GM20431 (cell line): ENCODE measurements around the gene NRG3.

Source experiments
- in situ Hi-C: fragments of 300-500 bp; cut with MseI, MboI; formaldehyde crosslinking; loops from one replicate; pipeline ENCODE4 v1.15.0; 2020; ENCODE audit warnings: low sequenced_read_pairs; ENCODE audit not compliant: unreplicated experiment

NRG3 gene

GRCh38 chr10:82251222-82251906 is 376.4 kb downstream of the NRG3 start:
- in situ Hi-C loops: no loop called here

- in situ Hi-C loops: no loop called here
Observed at GRCh38 chr10:82252081-82252480, 377.1 kb downstream of the NRG3 start.

GRCh38 chr10:82254237-82254636 is 379.2 kb downstream of the NRG3 start:
- in situ Hi-C loops: no loop called here

GRCh38 chr10:82256275-82256674 is 381.3 kb downstream of the NRG3 start:
- in situ Hi-C loops: no loop called here

- in situ Hi-C loops: no loop called here
Observed at GRCh38 chr10:82266438-82266837, 391.4 kb downstream of the NRG3 start.

GRCh38 chr10:82267014-82267413 is 392.0 kb downstream of the NRG3 start:
- in situ Hi-C loops: no loop called here

GRCh38 chr10:82267465-82267864 is 392.5 kb downstream of the NRG3 start:
- in situ Hi-C loops: no loop called here

GRCh38 chr10:82267960-82268359 is 393.0 kb downstream of the NRG3 start:
- in situ Hi-C loops: no loop called here

GRCh38 chr10:82277591-82277990 is 402.6 kb downstream of the NRG3 start:
- in situ Hi-C loops: no loop called here

- in situ Hi-C loops: no loop called here
Observed at GRCh38 chr10:82278401-82279182, 403.6 kb downstream of the NRG3 start.

GRCh38 chr10:82282782-82283456 is 407.9 kb downstream of the NRG3 start:
- in situ Hi-C loops: no loop called here

GRCh38 chr10:82284180-82284579 is 409.2 kb downstream of the NRG3 start:
- in situ Hi-C loops: no loop called here

- in situ Hi-C loops: no loop called here
Observed at GRCh38 chr10:82288461-82288881, 413.5 kb downstream of the NRG3 start.

GRCh38 chr10:82289945-82290344 is 415.0 kb downstream of the NRG3 start:
- in situ Hi-C loops: no loop called here

- in situ Hi-C loops: no loop called here
Observed at GRCh38 chr10:82294874-82295378, 419.9 kb downstream of the NRG3 start.

- in situ Hi-C loops: no loop called here
Observed at GRCh38 chr10:82308641-82309040, 433.6 kb downstream of the NRG3 start.

GRCh38 chr10:82310839-82311238 is 435.8 kb downstream of the NRG3 start:
- in situ Hi-C loops: no loop called here

GRCh38 chr10:82313401-82313800 is 438.4 kb downstream of the NRG3 start:
- in situ Hi-C loops: no loop called here

GRCh38 chr10:82318534-82318933 is 443.5 kb downstream of the NRG3 start:
- in situ Hi-C loops: no loop called here

GRCh38 chr10:82319074-82319473 is 444.1 kb downstream of the NRG3 start:
- in situ Hi-C loops: no loop called here

- in situ Hi-C loops: no loop called here
Observed at GRCh38 chr10:82319562-82319961, 444.6 kb downstream of the NRG3 start.
